GM19193 (cell line): Measurements from ENCODE around the gene CNNM2.

Experiments used
- POLR2A ChIP-seq: IDR thresholded peaks from 4 replicates; pipeline ENCODE4 v1.6.1; 2011; ENCODE audit not compliant: insufficient read depth, insufficient read length; ENCODE audit errors: extremely low read depth

Gene CNNM2

GRCh38 chr10:102949916-102950315, 31.8 kb downstream of the CNNM2 start:
- no peak for TF ChIP-seq POLR2A

DNA sequence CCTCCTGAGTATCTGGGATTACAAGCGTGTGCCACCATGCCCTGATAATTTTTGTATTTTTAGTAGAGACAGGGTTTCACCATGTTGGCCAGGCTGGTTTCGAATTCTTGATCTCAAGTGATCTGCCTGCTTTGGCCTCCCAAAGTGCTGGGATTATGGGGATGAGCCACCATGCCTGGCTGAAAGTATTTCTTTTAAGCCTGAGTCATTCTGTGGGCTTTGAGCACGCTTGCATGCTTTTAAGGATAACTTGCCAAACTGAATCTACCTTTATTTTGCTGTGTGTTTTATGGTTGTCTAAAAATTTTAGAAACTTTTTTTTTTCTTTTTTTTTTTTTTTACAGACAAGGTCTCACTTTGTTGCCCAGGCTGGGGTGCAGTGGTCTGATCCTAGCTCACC, 33.2 kb downstream of the CNNM2 start:
- TF ChIP-seq POLR2A: no peak

DNA sequence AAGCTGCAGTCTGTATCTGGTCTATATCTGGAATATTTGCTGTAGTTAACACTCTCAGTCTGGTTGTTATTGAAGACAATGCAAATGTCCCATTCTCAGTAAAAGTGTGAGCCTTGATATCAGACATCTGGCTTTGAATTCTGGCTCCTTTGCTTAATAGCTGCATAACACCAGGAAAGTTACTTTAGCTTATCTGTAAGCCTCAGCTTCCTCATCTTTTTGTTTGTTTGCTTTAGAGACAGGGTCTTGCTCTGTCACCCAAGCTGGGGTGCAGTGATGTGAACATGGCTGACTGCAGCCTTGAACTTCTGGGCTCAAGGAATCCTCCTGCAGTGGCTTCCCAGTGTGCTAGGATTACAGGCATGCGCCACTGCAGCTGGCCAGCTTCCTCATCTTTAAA, 41.3 kb downstream of the CNNM2 start:
- TF ChIP-seq POLR2A: no peak

DNA sequence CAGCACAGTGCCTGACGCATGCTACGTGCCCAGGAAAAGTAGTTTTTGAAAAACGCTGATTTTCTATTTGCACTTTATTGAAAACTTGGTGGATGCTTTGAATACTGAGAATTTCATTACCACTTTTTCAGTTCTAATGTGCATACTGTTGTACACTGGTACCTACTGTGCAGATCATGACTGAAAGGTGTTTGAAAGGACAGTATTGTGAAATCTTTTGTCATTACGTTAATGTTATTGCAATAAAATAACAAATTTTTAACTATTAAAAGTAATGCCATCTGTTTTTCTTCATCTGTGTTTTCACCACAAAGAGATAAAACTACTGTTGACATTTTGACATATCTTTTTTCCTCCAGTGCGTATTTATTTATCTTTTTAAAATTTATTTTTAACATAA, 42.1 kb downstream of the CNNM2 start:
- no peak for TF ChIP-seq POLR2A

DNA sequence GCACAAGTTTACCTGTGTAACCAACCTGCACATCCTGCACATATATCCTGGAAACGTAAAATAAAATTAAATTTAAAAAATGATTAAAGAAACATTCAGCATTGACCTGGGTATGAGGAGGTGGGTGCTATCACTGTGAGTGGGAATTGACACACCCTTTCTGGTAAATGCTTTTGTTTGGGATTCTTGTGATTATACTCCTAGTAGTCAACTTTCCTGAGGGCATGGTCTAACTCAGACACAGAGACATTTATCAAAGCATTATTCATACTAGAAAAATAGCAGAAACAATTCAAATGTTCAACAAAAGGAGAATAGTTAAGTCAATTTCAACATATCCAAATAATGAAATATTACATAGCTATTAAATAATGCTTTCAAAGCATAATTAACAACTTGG, 44.2 kb downstream of the CNNM2 start:
- TF ChIP-seq POLR2A: no peak

GRCh38 chr10:102962951-102963755, 45.1 kb downstream of the CNNM2 start:
- no peak for TF ChIP-seq POLR2A

- no peak for TF ChIP-seq POLR2A
Observed at GRCh38 chr10:102963756-102964025, 45.6 kb downstream of the CNNM2 start.

GRCh38 chr10:102964713-102965112, 46.6 kb downstream of the CNNM2 start:
- TF ChIP-seq POLR2A: no peak

GRCh38 chr10:102965311-102965851, 47.3 kb downstream of the CNNM2 start:
- TF ChIP-seq POLR2A: no peak

DNA sequence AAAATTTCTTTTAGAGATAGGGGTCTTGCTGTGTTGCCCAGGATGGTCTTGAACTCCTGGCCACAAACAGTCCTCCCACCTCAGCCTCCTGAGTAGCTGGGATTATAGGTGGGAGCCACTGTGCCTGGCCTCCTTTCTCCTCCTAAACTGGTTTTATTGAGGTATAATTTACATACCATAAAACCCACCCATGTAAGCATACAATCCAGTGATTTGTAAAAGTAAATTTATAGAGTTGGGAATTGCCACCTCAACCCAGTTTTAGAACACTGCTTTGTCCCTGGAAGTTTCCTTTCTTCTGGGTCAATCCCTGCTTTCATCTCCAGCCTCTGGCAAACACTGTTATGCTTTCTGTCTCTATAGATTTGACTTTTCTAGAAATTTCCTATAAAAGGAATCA, 49.0 kb downstream of the CNNM2 start:
- no peak for TF ChIP-seq POLR2A

DNA sequence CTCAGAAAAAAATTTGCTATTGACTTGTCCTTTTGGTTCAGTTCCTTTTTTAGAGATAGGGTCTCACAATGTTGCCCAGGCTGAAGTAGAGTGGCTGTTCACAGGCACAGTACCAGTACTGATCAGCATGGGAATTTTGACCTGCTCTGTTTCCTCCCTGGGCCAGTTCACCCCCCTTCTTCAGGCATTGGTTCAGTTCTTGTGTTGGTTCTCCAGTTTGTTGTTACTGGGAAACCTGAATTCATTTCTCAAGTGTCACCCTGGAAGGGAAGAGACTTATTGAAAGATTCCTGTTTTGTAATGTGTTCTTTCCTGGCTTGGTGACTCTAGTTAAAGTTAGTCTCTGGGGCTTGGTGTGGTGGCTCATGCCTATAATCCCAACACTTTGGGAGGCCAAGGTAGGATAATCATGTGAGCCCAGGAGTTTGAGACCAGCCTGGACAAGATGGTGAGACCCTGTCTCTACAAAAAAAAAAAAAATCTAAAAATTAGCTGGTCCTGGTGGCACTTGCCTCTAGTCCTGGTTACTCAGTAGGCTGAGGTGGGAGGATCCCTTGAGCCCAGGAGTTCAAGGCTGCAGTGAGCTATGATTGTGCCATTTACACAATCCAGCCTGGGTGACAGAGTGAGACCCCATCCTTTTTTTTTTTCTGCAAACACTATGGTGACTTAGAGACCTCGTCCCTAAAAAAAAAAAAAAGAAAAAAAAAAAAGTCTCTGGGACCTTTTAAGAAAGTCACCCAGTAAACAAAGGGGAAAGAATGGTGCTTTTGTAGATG, 52.7 kb downstream of the CNNM2 start:
- TF ChIP-seq POLR2A: no peak

GRCh38 chr10:102975483-102976379, 57.6 kb downstream of the CNNM2 start:
- TF ChIP-seq POLR2A: no peak

DNA sequence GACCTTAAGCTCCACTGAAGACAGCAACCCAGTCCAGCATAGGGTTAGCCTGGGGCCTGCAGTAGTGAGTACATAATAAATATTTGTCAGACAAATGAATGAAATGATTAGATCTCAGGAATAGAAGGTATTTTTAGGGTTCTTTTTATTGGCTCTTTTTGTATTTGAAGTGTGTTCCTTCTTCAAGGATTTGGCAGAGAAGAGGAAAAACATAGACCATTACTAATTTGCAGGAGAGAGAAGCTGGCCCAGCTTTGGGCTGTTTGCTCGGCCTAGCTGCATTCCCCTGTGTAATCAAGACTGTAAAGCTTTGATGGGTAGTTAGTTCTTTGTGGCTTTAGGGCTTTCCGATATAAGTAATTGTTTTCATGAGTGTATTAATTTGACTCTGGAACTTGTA, 64.2 kb downstream of the CNNM2 start:
- no peak for TF ChIP-seq POLR2A

GRCh38 chr10:102984086-102984485, 66.0 kb downstream of the CNNM2 start:
- no peak for TF ChIP-seq POLR2A

DNA sequence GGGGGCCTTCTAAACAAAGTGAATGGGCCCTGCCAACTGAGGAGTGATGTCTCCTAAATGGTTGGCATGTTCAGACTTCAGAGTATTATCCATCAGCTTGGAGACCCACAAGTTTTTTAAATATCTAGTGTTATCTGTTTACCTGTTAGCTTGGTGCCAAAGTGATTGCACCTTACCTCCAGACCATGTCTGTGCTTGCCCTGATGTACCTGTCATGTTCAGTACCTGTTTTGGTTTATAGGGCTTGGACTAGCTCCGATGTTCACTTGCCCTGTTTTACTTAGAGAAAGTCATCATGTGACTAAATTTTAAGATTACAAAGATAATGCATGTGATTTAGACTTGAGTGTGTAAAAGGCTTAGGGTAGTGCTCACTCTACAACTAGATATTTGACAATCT, 67.7 kb downstream of the CNNM2 start:
- no peak for TF ChIP-seq POLR2A
